HG03575 (cell line): ENCODE measurements around the gene TIMM10.
A peak's percentile ranks its signal among the peaks of the same experiment; 100 is the strongest.

Experiments
- ATAC-seq: cut with Tn5 transposase; IDR thresholded peaks from one replicate; pipeline ENCODE4 v1.9.1; 2021; ENCODE audit not compliant: unreplicated experiment, insufficient number of reproducible peaks, low FRiP score; ENCODE audit errors: extremely low read depth

Gene TIMM10

GRCh38 chr11:57511741-57512430 lies 18.7 kb downstream of the TIMM10 start:
- ATAC-seq = no peak

- ATAC-seq = no peak
These were observed 22.0 kb downstream of the TIMM10 start for GRCh38 chr11:57508341-57509170.

- ATAC-seq = no peak
These were observed 24.0 kb downstream of the TIMM10 start for GRCh38 chr11:57506522-57506921.

GRCh38 chr11:57504511-57504910 lies 26.0 kb downstream of the TIMM10 start:
- no peak for ATAC-seq

DNA sequence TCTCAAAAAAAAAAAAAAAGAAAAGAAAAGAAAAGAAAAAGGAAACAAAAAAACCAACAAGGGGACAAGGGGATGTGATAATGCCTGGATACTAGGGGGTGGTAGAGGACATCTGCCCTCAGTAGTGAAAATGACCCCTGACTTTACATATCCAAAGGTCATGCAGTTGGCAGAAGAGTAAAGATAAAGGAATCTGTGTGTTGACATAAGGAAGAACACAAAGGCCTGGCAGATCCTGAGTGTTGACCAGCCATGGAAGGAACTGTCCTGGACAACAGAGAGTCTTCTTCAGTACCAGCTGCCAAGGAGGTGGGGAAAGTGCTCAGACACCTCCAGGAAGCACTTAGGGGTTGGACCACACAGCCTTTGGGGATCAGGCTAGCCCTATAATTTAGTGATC lies 27.7 kb downstream of the TIMM10 start:
- ATAC-seq = no peak

DNA sequence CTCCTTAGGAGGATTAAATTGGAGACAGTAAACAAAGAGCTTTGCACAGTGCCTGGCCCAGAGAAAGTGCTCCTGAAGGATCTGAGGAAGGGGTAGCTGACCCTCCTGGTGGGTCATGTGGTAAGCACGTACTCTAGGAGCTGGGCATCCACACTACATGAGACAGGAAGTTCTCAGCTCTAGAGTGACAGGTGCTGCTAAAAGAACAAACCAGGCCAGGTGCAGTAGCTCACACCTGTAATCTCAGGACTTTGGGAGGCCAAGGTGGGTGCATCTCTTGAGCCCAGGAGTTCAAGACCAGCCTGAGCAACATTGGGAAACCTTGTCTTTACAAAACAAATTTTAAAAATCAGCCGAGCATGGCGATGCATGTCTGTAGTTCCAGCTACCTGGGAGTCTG lies 28.2 kb downstream of the TIMM10 start:
- no peak for ATAC-seq

- no peak for ATAC-seq
These were observed 28.6 kb downstream of the TIMM10 start for GRCh38 chr11:57501953-57502352.

- no peak for ATAC-seq
These were observed 29.6 kb downstream of the TIMM10 start for GRCh38 chr11:57500926-57501325.

GRCh38 chr11:57500515-57500914 lies 30.0 kb downstream of the TIMM10 start:
- ATAC-seq = no peak

GRCh38 chr11:57499983-57500461 lies 30.5 kb downstream of the TIMM10 start:
- no peak for ATAC-seq

GRCh38 chr11:57499413-57499982 lies 31.1 kb downstream of the TIMM10 start:
- ATAC-seq = peak; percentile 98

GRCh38 chr11:57498540-57498939 lies 32.0 kb downstream of the TIMM10 start:
- ATAC-seq = no peak

DNA sequence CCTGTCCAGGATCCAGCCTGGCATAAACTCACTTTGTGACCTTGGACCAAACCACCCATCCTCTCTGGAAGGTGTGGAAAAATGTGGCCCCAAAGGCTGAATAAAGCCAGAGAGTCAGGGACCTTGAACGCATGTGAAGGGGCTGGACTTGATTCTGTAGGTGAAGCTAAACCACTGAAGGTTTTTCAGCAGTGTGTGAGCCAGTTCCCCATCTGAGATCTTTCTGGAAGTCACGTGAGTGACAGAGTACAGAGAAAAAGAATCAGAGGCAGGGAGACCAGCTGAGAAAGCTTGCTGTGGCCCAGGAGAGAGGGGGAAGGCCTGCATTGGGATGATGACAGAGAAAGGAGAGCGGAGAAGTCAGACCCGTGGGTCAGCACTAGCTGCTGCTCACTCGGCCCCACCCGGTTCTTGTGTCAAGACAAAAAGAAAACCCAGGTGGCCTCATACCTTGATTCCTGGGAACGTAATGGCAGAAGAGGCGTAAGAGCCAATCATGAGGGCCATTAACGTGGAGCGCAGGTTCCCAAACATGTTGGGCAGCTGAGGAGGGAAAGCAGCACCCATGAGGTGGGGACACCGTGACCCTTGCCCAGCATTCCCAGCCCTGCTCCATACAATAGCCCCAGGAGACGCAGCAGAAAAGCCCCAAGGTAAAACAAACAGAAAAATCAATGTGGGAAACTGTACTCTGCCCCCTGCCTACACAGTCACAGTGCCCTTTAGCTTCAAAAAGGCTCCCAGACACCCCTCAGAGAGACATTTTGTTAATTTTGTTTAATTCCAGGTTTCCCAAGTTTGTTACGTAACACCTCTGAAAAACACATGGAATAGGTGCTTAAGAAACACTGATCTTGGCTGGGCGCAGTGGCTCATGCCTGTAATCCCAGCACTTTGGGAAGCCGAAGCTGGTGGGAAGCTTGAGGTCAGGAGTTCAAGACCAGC lies 33.0 kb downstream of the TIMM10 start:
- ATAC-seq = no peak

- no peak for ATAC-seq
These were observed 34.3 kb downstream of the TIMM10 start for GRCh38 chr11:57496109-57496820.

GRCh38 chr11:57493507-57494503 lies 36.7 kb downstream of the TIMM10 start:
- no peak for ATAC-seq

GRCh38 chr11:57491371-57492061 lies 39.0 kb downstream of the TIMM10 start:
- no peak for ATAC-seq
